Posterior cingulate gyrus (tissue), 11 donors: ENCODE results near the gene DCP1B.

Source experiments
- DNase-seq, 10 donors: peaks; one replicate each; pipeline versions ENCODE4 v3.0.0 to v3.0.0-alpha.2; 2020 to 2021; ENCODE audit warnings: mixed read lengths in 3 of 10
- intact Hi-C: fragments of 100-400 bp; cut with DNase I; formaldehyde crosslinking; loops from one replicate; pipeline ENCODE4 v1.15.1; 2023

Gene DCP1B

GRCh38 chr12:2019126-2019525 lies 14.9 kb upstream of the DCP1B start:
- intact Hi-C loops, result no loop called here
- no peak for DNase-seq

GRCh38 chr12:2018391-2018790 lies 14.1 kb upstream of the DCP1B start:
- intact Hi-C loops, result no loop called here
- DNase-seq, result no peak

GRCh38 chr12:2017546-2018337 lies 13.5 kb upstream of the DCP1B start:
- intact Hi-C loops, result no loop called here
- DNase-seq, result no peak

GRCh38 chr12:2016862-2017545 lies 12.7 kb upstream of the DCP1B start:
- intact Hi-C loops, result no loop called here
- no peak for DNase-seq

GRCh38 chr12:2014231-2014630 lies 10.0 kb upstream of the DCP1B start:
- intact Hi-C loops, result no loop called here
- DNase-seq, result no peak

GRCh38 chr12:2013527-2014223 lies 9.4 kb upstream of the DCP1B start:
- intact Hi-C loops, result no loop called here
- DNase-seq, result peak in 2 of 10 donors; percentile 14 to 17

GRCh38 chr12:2013086-2013485 lies 8.8 kb upstream of the DCP1B start:
- intact Hi-C loops, result no loop called here

GRCh38 chr12:2011643-2012607 lies 7.7 kb upstream of the DCP1B start:
- no peak for DNase-seq
- intact Hi-C loops, result no loop called here

More at GRCh38 chr12:2013086-2013485, 8.8 kb upstream of the DCP1B start:
- DNase-seq, result no peak

GRCh38 chr12:2009623-2010022 lies 5.4 kb upstream of the DCP1B start:
- intact Hi-C loops, result no loop called here
- DNase-seq, result no peak

GRCh38 chr12:2008677-2009076 lies 4.4 kb upstream of the DCP1B start:
- intact Hi-C loops, result no loop called here
- DNase-seq, result no peak

GRCh38 chr12:2003676-2004112 lies 563 bp downstream of the DCP1B start:
- DNase-seq, result peak in 1 of 10 donors; percentile 18
- intact Hi-C loops, result loop anchor here (5.0 kb wide), 1 partner anchor 34 kb away; no protein-coding TSS in a partner anchor

GRCh38 chr12:1995205-1995896 lies 8.9 kb downstream of the DCP1B start:
- intact Hi-C loops, result no loop called here
- DNase-seq, result no peak

- intact Hi-C loops, result no loop called here
- DNase-seq, result no peak
Measured at GRCh38 chr12:1994429-1995143, 9.7 kb downstream of the DCP1B start.

- intact Hi-C loops, result no loop called here
- DNase-seq, result no peak
Measured at GRCh38 chr12:1993871-1994371, 10.3 kb downstream of the DCP1B start.

- DNase-seq, result no peak
- intact Hi-C loops, result no loop called here
Measured at GRCh38 chr12:1993341-1993740, 10.9 kb downstream of the DCP1B start.

GRCh38 chr12:1992732-1993131 lies 11.5 kb downstream of the DCP1B start:
- intact Hi-C loops, result no loop called here
- DNase-seq, result no peak

GRCh38 chr12:1989111-1989510 lies 15.1 kb downstream of the DCP1B start:
- intact Hi-C loops, result no loop called here
- no peak for DNase-seq

GRCh38 chr12:1984759-1985158 lies 19.5 kb downstream of the DCP1B start:
- intact Hi-C loops, result no loop called here
- no peak for DNase-seq

GRCh38 chr12:1980282-1980681 lies 24.0 kb downstream of the DCP1B start:
- no peak for DNase-seq
- intact Hi-C loops, result no loop called here
